GM12872 (cell line): ENCODE data around the gene GAA.

ENCODE experiments used
- TF ChIP-seq, protein P1 (sequence below): IDR thresholded peaks from 3 replicates; pipeline ENCODE4 v1.5.1; 2011; ENCODE audit warnings: low read depth, mild to moderate bottlenecking, low read length, moderate library complexity; ENCODE audit not compliant: insufficient read depth

Gene GAA

DNA sequence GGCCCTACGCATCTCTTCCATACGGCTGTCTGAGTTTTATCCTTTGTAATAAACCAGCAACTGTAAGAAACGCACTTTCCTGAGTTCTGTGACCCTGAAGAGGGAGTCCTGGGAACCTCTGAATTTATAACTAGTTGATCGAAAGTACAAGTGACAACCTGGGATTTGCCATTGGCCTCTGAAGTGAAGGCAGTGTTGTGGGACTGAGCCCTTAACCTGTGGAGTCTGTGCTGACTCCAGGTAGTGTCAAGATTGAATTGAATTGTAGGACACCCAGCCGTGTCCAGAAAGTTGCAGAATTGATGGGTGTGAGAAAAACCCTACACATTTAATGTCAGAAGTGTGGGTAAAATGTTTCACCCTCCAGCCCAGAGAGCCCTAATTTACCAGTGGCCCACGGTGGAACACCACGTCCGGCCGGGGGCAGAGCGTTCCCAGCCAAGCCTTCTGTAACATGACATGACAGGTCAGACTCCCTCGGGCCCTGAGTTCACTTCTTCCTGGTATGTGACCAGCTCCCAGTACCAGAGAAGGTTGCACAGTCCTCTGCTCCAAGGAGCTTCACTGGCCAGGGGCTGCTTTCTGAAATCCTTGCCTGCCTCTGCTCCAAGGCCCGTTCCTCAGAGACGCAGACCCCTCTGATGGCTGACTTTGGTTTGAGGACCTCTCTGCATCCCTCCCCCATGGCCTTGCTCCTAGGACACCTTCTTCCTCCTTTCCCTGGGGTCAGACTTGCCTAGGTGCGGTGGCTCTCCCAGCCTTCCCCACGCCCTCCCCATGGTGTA is 1.5 kb downstream of the GAA start:
- TF ChIP-seq, protein P1, sequence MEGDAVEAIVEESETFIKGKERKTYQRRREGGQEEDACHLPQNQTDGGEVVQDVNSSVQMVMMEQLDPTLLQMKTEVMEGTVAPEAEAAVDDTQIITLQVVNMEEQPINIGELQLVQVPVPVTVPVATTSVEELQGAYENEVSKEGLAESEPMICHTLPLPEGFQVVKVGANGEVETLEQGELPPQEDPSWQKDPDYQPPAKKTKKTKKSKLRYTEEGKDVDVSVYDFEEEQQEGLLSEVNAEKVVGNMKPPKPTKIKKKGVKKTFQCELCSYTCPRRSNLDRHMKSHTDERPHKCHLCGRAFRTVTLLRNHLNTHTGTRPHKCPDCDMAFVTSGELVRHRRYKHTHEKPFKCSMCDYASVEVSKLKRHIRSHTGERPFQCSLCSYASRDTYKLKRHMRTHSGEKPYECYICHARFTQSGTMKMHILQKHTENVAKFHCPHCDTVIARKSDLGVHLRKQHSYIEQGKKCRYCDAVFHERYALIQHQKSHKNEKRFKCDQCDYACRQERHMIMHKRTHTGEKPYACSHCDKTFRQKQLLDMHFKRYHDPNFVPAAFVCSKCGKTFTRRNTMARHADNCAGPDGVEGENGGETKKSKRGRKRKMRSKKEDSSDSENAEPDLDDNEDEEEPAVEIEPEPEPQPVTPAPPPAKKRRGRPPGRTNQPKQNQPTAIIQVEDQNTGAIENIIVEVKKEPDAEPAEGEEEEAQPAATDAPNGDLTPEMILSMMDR = no peak

DNA sequence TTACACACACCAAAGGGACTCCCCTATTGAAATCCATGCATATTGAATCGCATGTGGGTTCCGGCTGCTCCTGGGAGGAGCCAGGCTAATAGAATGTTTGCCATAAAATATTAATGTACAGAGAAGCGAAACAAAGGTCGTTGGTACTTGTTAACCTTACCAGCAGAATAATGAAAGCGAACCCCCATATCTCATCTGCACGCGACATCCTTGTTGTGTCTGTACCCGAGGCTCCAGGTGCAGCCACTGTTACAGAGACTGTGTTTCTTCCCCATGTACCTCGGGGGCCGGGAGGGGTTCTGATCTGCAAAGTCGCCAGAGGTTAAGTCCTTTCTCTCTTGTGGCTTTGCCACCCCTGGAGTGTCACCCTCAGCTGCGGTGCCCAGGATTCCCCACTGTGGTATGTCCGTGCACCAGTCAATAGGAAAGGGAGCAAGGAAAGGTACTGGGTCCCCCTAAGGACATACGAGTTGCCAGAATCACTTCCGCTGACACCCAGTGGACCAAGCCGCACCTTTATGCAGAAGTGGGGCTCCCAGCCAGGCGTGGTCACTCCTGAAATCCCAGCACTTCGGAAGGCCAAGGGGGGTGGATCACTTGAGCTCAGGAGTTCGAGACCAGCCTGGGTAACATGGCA is 2.2 kb downstream of the GAA start:
- TF ChIP-seq, protein P1 = no peak

DNA sequence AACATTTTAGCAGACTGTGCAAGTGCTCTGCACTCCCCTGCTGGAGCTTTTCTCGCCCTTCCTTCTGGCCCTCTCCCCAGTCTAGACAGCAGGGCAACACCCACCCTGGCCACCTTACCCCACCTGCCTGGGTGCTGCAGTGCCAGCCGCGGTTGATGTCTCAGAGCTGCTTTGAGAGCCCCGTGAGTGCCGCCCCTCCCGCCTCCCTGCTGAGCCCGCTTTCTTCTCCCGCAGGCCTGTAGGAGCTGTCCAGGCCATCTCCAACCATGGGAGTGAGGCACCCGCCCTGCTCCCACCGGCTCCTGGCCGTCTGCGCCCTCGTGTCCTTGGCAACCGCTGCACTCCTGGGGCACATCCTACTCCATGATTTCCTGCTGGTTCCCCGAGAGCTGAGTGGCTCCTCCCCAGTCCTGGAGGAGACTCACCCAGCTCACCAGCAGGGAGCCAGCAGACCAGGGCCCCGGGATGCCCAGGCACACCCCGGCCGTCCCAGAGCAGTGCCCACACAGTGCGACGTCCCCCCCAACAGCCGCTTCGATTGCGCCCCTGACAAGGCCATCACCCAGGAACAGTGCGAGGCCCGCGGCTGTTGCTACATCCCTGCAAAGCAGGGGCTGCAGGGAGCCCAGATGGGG is 3.1 kb downstream of the GAA start:
- TF ChIP-seq, protein P1 = no peak

DNA sequence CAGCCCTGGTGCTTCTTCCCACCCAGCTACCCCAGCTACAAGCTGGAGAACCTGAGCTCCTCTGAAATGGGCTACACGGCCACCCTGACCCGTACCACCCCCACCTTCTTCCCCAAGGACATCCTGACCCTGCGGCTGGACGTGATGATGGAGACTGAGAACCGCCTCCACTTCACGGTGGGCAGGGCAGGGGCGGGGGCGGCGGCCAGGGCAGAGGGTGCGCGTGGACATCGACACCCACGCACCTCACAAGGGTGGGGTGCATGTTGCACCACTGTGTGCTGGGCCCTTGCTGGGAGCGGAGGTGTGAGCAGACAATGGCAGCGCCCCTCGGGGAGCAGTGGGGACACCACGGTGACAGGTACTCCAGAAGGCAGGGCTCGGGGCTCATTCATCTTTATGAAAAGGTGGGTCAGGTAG is 3.6 kb downstream of the GAA start:
- TF ChIP-seq, protein P1 = no peak

DNA sequence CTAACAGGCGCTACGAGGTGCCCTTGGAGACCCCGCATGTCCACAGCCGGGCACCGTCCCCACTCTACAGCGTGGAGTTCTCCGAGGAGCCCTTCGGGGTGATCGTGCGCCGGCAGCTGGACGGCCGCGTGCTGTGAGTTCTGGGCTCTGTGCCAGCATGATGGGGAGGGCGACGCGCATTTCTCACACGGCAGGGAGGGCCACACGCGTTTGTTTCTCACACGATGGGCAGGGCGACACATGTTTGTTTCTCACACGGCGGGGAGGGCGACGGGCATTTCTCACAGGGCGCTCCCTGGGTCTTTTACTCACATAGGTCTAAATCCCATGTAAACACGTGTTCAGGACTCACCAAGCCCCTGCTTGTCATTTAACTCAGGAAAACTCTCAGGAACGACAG is 4.4 kb downstream of the GAA start:
- TF ChIP-seq, protein P1 = no peak

DNA sequence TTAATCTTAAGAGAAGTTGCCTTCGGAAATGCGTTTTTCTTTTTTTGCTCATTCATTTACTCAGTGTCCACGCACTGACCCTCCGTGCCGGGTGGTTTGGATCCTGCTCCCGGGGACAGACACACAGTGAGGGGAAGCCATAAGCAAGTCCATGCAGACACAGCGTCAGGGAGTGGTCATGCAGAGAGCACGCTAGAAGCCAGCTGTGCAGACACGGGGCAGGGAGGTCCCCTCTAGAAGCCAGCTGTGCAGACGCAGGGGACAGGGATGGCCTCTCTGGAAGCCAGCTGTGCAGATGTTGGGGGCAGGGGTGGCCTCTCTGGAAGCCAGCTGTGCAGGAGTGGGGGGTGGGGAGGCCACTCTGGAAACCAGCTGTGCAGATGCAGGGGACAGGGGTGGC is 4.8 kb downstream of the GAA start:
- TF ChIP-seq, protein P1 = no peak

DNA sequence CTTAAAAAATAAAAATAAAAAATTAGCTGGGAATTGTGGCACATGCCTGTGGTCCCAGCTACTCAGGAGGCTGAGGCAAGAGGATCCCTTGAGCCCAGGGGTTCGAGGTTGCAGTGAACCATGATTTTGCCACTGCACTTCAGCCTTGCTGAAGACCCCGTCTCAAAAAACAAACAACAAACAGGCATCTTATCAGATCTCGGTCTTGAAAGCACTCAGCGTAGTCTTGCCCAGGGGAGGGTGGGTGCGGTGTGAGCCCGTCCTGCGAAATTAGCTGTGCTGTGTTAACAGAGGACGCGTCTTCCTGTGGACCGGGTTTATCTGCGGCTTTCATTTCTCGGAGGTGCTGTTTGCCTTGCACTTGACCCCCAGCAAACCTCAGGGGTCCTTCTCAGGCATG is 5.4 kb downstream of the GAA start:
- TF ChIP-seq, protein P1 = no peak
